Immature natural killer cell (primary cell): ENCODE data around the gene OLFM4. TPM values are rescaled to one million over a fixed set of nuclear protein-coding genes. Genes with fewer than 3 reads are reported as not detected.

Experiments
- DNase-seq, 3 donors: peaks; one replicate each; pipeline ENCODE4 v3.0.0; 2022; ENCODE audit warnings: mixed read lengths in 1 of 3
- H3K27ac Mint-ChIP-seq, 6 donors: one replicate each; pipeline ENCODE4 v1.8.0; 2020; ENCODE audit warnings: mixed read lengths in 6 of 6, mild to moderate bottlenecking in 5 of 6, inconsistent platforms in 4 of 6, moderate library complexity in 3 of 6
- H3K27me3 Mint-ChIP-seq, 3 donors: one replicate each; pipeline ENCODE4 v1.8.0; 2020 to 2021; ENCODE audit warnings: low read depth in 3 of 3, mild to moderate bottlenecking in 3 of 3, mixed read lengths in 3 of 3, moderate library complexity in 3 of 3, inconsistent platforms in 1 of 3
- H3K36me3 Mint-ChIP-seq, 3 donors: one replicate each; pipeline ENCODE4 v1.8.0; 2020; ENCODE audit warnings: mixed read lengths in 3 of 3, inconsistent platforms in 2 of 3, mild to moderate bottlenecking in 2 of 3
- H3K4me1 Mint-ChIP-seq, 2 donors: one replicate each; pipeline ENCODE4 v1.8.0; 2020; ENCODE audit warnings: inconsistent platforms in 2 of 2, mild to moderate bottlenecking in 2 of 2, mixed read lengths in 2 of 2, moderate library complexity in 1 of 2
- H3K4me3 Mint-ChIP-seq, 5 donors: one replicate each; pipeline ENCODE4 v1.8.0; 2020; ENCODE audit warnings: mild to moderate bottlenecking in 5 of 5, mixed read lengths in 5 of 5, inconsistent platforms in 3 of 5, moderate library complexity in 3 of 5
- H3K9me3 Mint-ChIP-seq, 6 donors: one replicate each; pipeline ENCODE4 v1.8.0; 2020; ENCODE audit warnings: mild to moderate bottlenecking in 6 of 6, mixed read lengths in 6 of 6, inconsistent platforms in 4 of 6, moderate library complexity in 3 of 6
- polyA plus RNA-seq, 3 donors: library from polyadenylated mRNA; unstranded; fragments of 300-500 nt; fragmentation: Illumina TruSeq; gene quantifications; one replicate each; pipeline ENCODE4 v1.2.3, GENCODE V29; 2021

The OLFM4 gene
- polyA plus RNA-seq, 3 donors from 2014 or later, result not detected

DNA sequence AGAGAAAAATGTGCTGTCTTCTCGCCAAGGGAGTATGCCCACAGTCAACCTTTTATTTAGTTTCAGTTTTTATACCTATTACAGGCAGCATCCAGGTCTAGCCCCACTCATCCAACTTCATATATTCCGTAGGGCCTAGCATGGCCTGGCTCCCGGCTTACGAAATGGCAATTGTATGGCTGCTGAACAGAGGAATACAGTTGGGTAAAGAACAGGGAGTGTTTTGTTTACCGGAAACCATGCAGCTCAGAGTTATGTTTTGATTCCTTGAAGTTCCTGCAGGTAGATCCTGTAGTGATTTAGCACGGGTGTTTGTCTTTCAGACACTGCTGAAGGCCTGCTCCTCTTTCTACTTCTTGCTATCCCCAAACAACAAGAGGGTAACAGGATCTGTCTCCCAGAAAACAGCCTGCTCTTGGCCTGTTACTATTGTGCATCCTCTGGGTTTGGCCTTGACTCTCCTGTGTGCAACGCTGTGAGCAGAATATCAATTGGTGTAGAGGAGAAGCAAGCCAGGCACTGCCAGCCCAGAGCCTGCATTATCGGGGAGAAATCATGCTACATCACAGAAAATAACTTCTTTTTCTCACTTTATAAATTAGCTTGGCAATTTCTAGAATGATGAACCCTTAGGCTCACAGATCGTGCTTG is 32.4 kb downstream of the OLFM4 start:
- no peak overlapping the region for H3K27ac Mint-ChIP-seq
- DNase-seq, result no peak

DNA sequence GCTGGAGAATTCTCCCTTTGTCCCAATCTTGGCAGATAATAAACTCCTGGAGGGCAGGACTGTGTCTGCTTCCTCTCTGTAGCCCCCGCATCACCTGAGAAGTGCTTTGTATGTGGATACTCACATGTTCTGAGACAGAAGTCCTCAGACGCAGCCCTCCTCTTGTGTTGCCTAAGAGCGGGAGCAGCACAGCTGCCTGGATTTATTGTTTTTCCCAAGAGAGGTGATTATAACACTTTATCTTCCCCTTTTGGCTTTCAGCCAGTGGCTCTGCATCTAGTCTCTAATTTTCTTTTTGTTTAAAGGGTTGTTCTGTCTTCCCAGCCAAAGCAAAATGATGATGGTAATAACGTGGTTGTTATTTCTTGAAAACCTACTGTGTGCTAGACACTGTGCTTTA is 36.1 kb downstream of the OLFM4 start:
- no peak for DNase-seq
- Mint-ChIP-seq H3K36me3 (no peaks in the 10 kb centered on the region), H3K4me1 (no peaks in the 10 kb centered on the region), H3K9me3 (no peaks in the 10 kb centered on the region), H3K27ac (no peak overlapping the region), H3K4me3 (no peak overlapping the region), H3K27me3 (peaks cover 0 to 4% (median 3%) of the 10 kb centered on the region in 3 donors)

More for the DNA sequence above, 32.4 kb downstream of the OLFM4 start:
- H3K4me1 Mint-ChIP-seq, result no peaks in the 10 kb centered on the region
- no peaks in the 10 kb centered on the region for H3K9me3 Mint-ChIP-seq
- no peaks in the 10 kb centered on the region for H3K36me3 Mint-ChIP-seq
- H3K4me3 Mint-ChIP-seq, result no peak overlapping the region
- peaks cover 1 to 3% (median 2%) of the 10 kb centered on the region in 3 donors for H3K27me3 Mint-ChIP-seq

DNA sequence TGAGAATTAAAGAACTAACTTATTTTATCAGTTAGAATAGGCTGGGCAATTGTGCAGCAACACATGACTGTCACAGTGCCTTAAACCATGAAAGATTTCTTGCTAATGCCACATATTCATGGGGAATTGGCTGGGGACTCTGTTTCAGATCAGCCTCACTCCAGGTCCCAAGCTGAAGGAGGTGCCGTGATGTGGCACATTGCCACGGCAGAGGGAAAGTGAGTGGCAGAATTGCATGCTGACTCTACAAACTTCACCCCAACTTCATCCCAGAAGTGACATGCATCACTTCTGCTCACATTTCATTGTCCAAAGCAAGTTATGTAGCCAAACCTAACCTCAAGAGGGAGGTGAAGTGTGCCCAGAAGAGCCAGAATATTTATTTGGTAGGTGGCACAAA is 37.8 kb downstream of the OLFM4 start:
- Mint-ChIP-seq H3K4me3 (no peak overlapping the region), H3K36me3 (peaks cover 0 to 3% (median 0%) of the 10 kb centered on the region in 3 donors), H3K27me3 (peaks cover 0 to 2% (median 0%) of the 10 kb centered on the region in 3 donors), H3K9me3 (no peaks in the 10 kb centered on the region), H3K27ac (no peak overlapping the region), H3K4me1 (no peaks in the 10 kb centered on the region)
- no peak for DNase-seq

DNA sequence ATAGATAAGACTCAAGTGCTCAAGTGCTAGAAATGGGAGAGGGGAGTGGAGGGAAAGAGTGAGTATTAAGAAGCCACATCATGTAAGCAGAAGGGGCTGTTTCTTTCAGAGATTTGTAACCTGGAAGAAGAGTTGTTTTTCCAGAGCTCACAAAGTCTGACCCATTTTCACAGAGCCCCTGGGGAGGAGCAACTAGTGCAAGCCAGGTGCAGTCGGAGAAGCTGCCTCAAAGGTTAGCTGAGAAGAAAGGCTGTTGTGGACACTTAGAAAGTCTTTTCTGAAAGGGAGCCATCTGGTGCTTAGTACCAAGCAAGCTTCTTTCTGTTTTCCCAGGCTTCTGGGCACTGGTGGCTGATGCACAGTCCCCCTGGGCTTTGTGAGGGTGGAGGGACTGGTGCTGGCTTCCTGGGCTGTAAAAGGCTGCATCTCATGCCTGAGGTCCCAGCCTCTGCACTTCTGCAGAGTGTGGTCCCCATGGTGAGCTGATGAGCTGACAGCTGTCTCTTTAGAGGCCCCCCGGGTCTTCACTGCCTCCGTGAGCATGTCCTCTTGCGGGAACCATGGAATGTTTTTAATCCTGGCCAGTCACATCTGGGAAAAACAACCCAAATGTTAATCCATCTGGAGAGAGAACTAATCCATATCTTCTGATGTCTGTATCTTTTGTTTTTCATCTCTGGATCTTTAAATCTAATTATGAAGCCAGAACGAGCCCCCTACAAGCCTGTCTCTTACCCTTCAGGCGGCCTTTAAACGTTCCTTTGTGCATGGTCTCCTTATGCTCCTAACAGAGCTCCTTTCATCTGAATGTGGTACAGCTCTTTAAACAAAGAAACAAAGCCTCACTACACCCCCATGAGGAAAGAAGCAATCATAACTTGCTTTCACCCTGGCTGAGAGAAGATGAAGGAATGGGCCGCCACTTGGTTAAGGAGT is 40.2 kb downstream of the OLFM4 start:
- H3K27ac Mint-ChIP-seq, result no peak overlapping the region
- H3K4me3 Mint-ChIP-seq, result no peak overlapping the region
- DNase-seq, result no peak
- no peaks in the 10 kb centered on the region for H3K9me3 Mint-ChIP-seq
- peaks cover 0 to 3% (median 0%) of the 10 kb centered on the region in 3 donors for H3K36me3 Mint-ChIP-seq
- no peaks in the 10 kb centered on the region for H3K4me1 Mint-ChIP-seq
- peaks cover 0 to 2% (median 0%) of the 10 kb centered on the region in 3 donors for H3K27me3 Mint-ChIP-seq

DNA sequence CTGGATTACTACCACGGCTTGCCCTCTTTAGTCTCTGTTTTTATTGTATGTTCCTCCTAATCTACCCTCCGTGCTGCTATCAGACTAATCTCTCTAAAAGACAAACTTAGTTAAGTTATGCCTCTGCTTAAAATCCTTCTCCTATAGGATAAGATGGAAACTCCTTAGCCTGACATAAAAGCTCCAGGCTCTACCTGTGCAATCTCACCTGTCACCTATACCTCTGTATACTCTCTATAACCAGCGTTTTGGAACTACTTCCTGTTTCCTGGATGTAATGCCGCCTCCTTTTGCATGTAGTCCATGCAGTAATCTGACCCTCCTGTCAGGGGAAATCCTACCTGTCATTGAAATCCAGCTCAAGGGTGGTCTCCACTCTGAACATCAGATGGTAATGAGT is 41.2 kb downstream of the OLFM4 start:
- Mint-ChIP-seq H3K4me1 (no peaks in the 10 kb centered on the region), H3K27ac (no peak overlapping the region), H3K4me3 (no peak overlapping the region), H3K27me3 (peaks cover 0 to 2% (median 0%) of the 10 kb centered on the region in 3 donors), H3K9me3 (no peaks in the 10 kb centered on the region), H3K36me3 (peaks cover 0 to 3% (median 0%) of the 10 kb centered on the region in 3 donors)
- DNase-seq, result no peak

DNA sequence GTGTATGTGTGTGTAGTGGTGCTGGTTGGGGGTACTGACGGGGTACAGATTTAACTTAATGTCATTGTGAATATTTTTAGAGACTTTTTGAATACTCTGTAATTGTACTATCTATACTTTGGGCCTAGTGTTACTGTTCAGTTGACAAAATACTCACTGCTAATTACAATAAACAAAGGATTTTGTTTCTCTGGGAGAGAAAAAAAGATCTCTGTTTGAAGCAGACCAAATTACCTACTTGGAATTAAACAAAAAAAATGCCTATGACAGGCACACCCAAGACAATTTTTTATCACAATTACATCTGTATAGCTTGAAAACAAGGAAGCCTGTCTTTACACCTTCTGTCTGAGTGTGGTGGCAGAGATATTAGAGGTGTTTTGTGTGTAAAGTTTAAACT is 45.1 kb downstream of the OLFM4 start:
- no peak for DNase-seq
- Mint-ChIP-seq H3K4me3 (no peak overlapping the region), H3K27me3 (peaks cover 0 to 2% (median 0%) of the 10 kb centered on the region in 3 donors), H3K4me1 (no peaks in the 10 kb centered on the region), H3K27ac (no peak overlapping the region), H3K36me3 (peaks cover 0 to 3% (median 0%) of the 10 kb centered on the region in 3 donors), H3K9me3 (peaks cover 0 to 2% (median 0%) of the 10 kb centered on the region in 6 donors)

DNA sequence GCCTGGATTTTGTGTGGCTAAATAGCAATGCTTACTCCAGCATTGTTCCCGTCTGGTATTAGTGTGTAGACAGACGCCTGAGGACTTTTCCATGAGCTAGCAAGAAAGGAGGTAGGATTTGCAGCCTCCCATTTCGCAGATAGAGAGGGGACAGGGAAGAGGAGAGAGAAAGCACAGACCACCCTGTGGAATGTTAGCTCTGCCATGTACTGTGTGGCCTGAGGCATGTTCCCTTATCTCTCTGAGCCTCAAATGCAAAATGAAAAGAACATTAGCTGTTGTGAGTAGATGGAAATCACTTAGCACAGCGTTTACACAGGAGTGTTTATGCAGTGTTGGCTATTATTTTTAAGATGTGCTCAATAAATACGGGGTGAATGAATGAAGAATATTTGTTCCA is 45.5 kb downstream of the OLFM4 start:
- Mint-ChIP-seq H3K27ac (no peak overlapping the region), H3K4me1 (no peaks in the 10 kb centered on the region), H3K27me3 (peaks cover 0 to 2% (median 0%) of the 10 kb centered on the region in 3 donors), H3K9me3 (peaks cover 0 to 2% (median 0%) of the 10 kb centered on the region in 6 donors), H3K4me3 (no peak overlapping the region), H3K36me3 (peaks cover 0 to 3% (median 0%) of the 10 kb centered on the region in 3 donors)
- DNase-seq, result no peak

DNA sequence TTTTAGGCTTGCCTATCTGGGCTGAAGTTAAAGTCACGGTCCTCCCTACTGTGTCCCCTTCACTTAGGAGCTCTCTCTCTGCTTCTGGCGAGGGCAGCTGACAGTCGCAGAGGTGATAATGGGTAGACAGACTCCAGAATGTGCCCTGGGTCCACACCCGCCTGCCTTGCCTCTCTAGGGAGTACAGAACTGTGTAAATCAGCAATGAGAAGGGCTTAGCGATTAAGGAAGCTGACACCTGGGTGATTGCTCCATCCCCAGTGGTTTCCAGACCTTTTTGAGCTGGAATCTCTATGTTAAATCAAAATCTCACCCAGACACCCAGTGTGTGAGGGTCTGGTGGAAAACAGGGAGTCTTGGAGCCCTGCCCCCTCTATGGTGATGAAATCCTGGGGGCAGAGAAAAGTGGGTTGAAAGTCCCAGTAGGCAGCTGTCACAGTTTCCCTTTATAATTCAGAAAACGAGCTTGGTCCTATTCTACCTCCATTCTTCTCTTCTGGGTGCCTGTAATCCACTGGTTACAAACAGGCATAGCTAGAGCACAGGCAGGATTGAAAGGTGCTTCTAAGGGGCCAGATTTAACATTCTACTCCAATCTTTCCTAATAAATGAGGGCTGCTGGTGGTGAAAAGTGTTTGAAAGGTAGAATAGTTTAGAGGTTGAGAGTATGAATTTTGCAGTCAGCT is 46.9 kb downstream of the OLFM4 start:
- Mint-ChIP-seq H3K9me3 (peaks cover 0 to 2% (median 0%) of the 10 kb centered on the region in 6 donors), H3K36me3 (peaks cover 0 to 3% (median 0%) of the 10 kb centered on the region in 3 donors), H3K4me3 (no peak overlapping the region), H3K27ac (no peak overlapping the region), H3K27me3 (peaks cover 0 to 2% (median 0%) of the 10 kb centered on the region in 3 donors), H3K4me1 (no peaks in the 10 kb centered on the region)
- DNase-seq, result no peak

DNA sequence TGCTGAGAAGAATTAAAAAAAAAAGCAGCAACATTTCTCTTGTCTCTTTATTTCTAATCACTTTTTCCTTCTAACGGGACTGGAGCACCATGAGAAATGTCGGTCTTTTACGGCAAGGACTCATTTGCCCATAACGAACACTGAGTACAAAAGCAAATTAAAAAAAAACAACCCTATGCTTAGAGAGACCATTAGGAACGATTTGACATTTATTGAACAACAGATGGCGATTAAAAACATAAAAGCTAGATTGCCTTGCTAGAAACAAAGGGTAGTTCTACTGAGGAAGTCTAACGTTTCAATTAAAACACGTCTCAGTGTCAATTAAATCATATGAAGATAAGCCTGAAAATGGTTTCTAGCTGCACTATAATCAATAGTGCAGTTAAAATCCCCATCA is 51.1 kb downstream of the OLFM4 start:
- Mint-ChIP-seq H3K36me3 (no peaks in the 10 kb centered on the region), H3K4me1 (no peaks in the 10 kb centered on the region), H3K27me3 (peaks cover 0 to 2% (median 0%) of the 10 kb centered on the region in 3 donors), H3K27ac (no peak overlapping the region), H3K4me3 (no peak overlapping the region), H3K9me3 (peaks cover 0 to 4% (median 0%) of the 10 kb centered on the region in 6 donors)
- DNase-seq, result no peak

DNA sequence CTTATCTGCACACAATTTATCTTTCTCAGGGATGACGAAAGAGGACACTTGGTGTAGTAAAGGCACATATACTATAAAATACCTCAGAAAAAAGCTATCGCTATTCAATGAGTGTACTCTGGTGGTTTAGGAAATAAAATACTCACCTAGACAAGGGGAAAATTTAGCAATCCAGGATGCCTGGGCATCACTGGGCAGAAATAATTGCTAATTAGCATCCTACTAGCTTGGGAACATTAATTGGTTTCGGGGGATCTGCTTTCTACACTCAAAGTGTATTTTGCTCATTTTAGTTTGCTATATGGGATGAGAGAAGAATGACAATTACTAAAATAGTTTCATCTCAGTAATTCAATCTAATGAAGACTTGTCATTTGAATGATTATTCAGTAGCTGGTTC is 60.3 kb downstream of the OLFM4 start:
- peaks cover 3 to 15% (median 7%) of the 10 kb centered on the region in 3 donors for H3K27me3 Mint-ChIP-seq
- no peak for DNase-seq
- H3K27ac Mint-ChIP-seq, result no peak overlapping the region
- no peaks in the 10 kb centered on the region for H3K36me3 Mint-ChIP-seq
- H3K4me1 Mint-ChIP-seq, result no peaks in the 10 kb centered on the region
- H3K4me3 Mint-ChIP-seq, result no peak overlapping the region
- H3K9me3 Mint-ChIP-seq, result peaks cover 0 to 12% (median 4%) of the 10 kb centered on the region in 6 donors

DNA sequence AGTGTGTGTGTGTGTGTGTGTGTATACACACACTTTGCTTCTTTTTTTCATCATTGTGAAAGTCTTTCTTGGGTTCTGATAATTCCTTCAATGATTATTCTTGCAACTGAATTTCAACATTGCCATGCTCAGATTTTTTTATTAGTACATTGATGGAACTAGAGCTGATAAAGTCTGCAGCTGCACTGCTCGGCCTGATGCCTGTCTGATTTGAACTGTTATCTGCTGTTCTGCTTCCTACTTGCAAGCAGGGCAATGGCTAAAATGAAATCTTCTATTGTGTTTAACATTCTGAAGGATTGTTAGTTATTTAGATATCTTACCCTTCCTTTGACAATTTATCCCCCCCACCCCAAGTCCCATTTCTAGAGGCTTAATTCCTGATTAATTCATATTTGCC is 61.3 kb downstream of the OLFM4 start:
- H3K27me3 Mint-ChIP-seq, result peaks cover 3 to 15% (median 7%) of the 10 kb centered on the region in 3 donors
- H3K27ac Mint-ChIP-seq, result no peak overlapping the region

DNA sequence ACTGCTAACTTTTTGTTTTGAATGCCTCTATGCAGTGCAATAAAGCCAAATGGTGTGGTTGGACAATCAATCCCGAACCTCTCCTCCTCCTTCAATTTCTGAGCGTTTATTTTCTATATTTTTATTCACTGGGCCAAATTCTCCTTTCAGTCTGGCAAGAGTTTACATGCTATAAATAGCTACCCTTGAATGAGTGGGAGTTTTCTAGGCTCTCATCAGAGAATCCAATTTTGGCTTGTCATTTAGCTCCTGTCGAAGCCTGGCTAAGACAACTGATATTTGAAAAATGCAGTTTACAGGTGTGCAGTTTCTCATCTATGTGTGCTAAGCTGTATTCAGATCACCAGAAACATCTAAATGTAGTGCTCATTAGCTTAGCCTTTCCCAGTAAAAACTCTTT is 61.8 kb downstream of the OLFM4 start:
- H3K36me3 Mint-ChIP-seq, result no peaks in the 10 kb centered on the region
- H3K4me3 Mint-ChIP-seq, result no peak overlapping the region
- no peak for DNase-seq
- H3K27me3 Mint-ChIP-seq, result peaks cover 3 to 15% (median 7%) of the 10 kb centered on the region in 3 donors
- peaks cover 0 to 12% (median 4%) of the 10 kb centered on the region in 6 donors for H3K9me3 Mint-ChIP-seq
- no peak overlapping the region for H3K27ac Mint-ChIP-seq
- no peaks in the 10 kb centered on the region for H3K4me1 Mint-ChIP-seq

More for the DNA sequence above, 61.3 kb downstream of the OLFM4 start:
- peaks cover 0 to 12% (median 4%) of the 10 kb centered on the region in 6 donors for H3K9me3 Mint-ChIP-seq
- H3K4me3 Mint-ChIP-seq, result no peak overlapping the region
- H3K4me1 Mint-ChIP-seq, result no peaks in the 10 kb centered on the region
- H3K36me3 Mint-ChIP-seq, result no peaks in the 10 kb centered on the region
- no peak for DNase-seq

DNA sequence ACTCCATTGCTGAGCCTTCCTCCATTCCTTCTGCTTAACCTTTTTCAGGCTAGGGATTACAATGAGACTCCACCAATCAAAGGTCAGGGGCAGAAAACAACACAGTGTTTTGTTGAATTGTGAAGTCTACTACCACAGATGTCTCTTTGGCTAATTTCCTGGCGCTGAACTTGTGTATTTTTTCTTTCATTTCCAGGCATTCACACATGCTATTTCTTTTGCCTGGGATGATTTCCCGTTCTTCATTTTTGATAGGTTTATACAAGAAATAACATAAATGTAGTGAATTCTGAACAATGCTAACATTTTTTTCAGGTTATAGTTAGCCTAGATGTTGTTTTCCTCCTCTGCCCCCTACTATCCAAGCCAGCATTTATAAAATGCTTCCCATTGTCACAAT is 64.3 kb downstream of the OLFM4 start:
- no peak for DNase-seq
- Mint-ChIP-seq H3K4me3 (no peak overlapping the region), H3K4me1 (no peaks in the 10 kb centered on the region), H3K27ac (no peak overlapping the region), H3K9me3 (peaks cover 0 to 13% (median 4%) of the 10 kb centered on the region in 6 donors), H3K36me3 (no peaks in the 10 kb centered on the region), H3K27me3 (peaks cover 3 to 9% (median 6%) of the 10 kb centered on the region in 3 donors)
